Bronchial epithelial cell (primary cell): ENCODE results near the gene TTC31. TPM values are rescaled to one million over a fixed set of nuclear protein-coding genes. Genes with fewer than 3 reads are reported as not detected.

Experiments
- DNase-seq: peaks from one replicate; pipeline ENCODE4 v3.0.0-alpha.2; 2010; ENCODE audit warnings: low read depth
- FAIRE-seq: peaks from 2 replicates; lab custom pipeline; 2011; peaks lifted over from hg19 to GRCh38; lab: Jason Lieb, UNC
- H3K27me3 ChIP-seq: 2 replicates; pipeline ENCODE4 v1.5.1; 2011; ENCODE audit warnings: low read length; ENCODE audit not compliant: control insufficient read depth, insufficient read depth
- H3K36me3 ChIP-seq: 2 replicates; pipeline ENCODE4 v1.5.1; 2011; ENCODE audit warnings: low read length; ENCODE audit not compliant: control insufficient read depth, insufficient read depth
- H3K4me3 ChIP-seq: 2 replicates; pipeline ENCODE4 v1.5.1; 2011; ENCODE audit warnings: mild to moderate bottlenecking, low read depth, low read length, control low read depth
- CTCF ChIP-seq: IDR thresholded peaks from 2 replicates; pipeline ENCODE4 v1.5.1; 2011; ENCODE audit warnings: mild to moderate bottlenecking, moderate library complexity, low read length, control low read depth, inconsistent platforms; ENCODE audit not compliant: insufficient read depth, severe bottlenecking
- total RNA-seq: library from RNA; depleted of rRNA; stranded (reverse); fragments of >200 nt; gene quantifications from 2 replicates; pipeline ENCODE4 v1.2.1, GENCODE V29; 2014

Gene TTC31
- total RNA-seq, 1 donor from 2014 or later: 5.8 TPM

DNA sequence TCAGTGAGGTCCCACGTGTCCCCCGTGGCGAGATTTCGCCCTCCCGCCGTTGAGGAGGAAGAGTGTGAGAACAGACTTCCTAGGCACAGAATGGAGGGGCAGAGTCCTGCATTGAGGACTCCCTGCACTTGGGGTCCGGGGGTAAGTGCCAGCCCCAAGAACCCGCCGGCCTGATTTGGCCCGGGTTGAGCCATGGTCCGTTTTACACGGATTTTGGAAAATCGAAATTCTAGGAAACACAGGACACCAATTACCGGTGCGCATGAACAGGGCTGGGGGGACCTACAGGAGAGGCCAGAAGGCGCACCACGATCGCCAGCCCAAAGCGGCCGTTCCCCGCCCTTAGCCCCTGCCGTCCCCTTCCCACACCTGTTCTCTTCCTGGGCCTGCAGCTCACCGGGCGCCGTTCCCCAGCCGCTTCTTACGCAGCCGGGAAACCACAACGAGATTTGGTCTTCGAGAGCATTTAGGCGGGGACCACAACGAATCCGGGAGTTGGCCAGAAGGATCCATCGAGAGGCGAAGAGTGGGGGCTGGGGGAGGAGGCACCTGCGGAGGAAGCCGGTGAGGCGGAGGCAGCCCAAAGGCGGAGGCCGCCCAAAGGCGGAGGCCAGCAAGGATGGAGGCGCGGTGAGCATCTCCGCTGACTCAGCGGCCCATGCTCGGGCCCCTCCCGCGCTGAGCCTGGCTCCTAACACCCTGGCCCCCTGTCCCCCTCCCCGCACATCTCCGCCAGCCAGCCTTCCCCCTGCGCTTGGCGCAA lies 30.9 kb downstream of the TTC31 start:
- no peak overlapping the region for H3K4me3 ChIP-seq
- no peaks in the 10 kb centered on the region for H3K36me3 ChIP-seq
- no peak for TF ChIP-seq CTCF
- FAIRE-seq: no peak
- no peak for DNase-seq
- H3K27me3 ChIP-seq: peaks cover 44% of the 10 kb centered on the region

DNA sequence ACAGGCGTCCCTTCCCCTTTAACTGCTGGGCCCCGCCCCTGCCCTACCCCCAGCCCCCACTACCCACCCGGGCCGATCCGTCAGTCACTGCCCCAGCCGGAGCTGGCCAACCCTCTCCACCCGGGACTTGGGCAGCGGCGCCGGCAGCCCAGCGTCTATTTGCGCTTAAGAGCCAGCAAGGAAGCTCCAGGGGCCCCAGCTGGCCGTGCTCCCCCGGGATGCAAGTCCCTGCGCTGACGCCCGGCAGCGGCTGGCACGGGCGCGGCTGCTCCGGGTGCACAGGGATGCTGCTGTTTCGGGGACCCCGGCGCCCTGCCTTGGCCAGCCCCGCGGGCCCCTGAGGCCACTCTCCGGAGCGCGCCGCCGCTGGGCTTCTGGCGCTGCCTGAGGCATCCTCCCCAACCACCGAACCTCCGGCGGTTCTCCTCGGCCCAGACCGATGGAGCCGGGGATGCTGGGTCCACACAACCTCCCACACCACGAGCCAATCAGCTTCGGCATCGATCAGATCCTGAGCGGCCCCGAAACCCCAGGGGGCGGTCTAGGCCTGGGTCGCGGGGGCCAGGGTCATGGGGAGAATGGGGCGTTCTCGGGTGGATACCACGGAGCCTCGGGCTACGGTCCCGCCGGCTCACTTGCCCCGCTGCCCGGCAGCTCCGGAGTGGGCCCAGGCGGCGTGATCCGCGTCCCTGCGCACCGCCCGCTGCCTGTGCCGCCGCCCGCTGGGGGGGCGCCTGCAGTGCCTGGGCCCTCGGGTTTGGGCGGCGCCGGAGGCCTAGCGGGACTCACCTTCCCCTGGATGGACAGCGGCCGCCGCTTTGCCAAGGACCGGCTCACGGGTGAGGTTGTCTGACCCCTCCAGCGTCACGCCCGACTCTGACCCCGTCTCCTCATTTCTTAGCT lies 31.7 kb downstream of the TTC31 start, which contains the start of gene TLX2:
Gene TLX2 (plus strand): TSS at position 83 of the 903 bp plus-strand sequence. CDS start 357 bp downstream, at position 440.
- H3K4me3 ChIP-seq: no peak within 1 kb of the TSS
- TF ChIP-seq CTCF: no peak
- no peaks in the 10 kb centered on the region for H3K36me3 ChIP-seq
- H3K27me3 ChIP-seq: peaks cover 44% of the 10 kb centered on the region
- DNase-seq (no peak), FAIRE-seq (no peak)

- H3K4me3 ChIP-seq: no peak overlapping the region
- no peaks in the 10 kb centered on the region for H3K36me3 ChIP-seq
- H3K27me3 ChIP-seq: peaks cover 44% of the 10 kb centered on the region
- DNase-seq (no peak), FAIRE-seq (no peak)
- TF ChIP-seq CTCF: no peak
Observed at GRCh38 chr2:74515271-74515980, 32.5 kb downstream of the TTC31 start.

DNA sequence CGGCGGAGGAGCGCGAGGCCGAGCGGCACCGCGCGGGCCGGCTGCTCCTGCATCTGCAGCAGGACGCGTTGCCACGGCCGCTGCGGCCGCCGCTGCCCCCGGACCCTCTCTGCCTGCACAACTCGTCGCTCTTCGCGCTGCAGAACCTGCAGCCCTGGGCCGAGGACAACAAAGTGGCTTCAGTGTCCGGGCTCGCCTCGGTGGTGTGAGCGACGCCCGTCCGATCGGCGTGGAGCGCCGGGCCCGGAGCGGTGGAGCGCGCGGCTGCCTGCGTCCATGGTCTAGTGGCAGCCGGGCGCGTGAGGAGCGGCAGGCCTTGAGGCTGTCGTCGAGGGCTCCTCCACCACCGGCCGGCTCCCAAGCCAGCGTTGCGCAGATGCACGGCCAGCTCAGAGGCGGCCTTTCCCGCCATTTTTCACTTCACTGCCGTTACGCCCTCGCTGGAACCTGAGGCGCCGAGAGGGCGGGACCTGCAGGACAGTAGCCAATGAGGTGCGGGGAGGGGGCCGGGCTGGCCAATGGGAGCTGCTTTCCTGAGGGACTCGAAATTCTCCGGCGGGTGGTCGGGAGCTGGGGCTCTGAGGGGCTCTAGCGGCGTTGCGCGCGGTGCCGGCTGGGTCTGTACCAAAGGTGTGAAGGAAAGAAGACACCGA lies 33.2 kb downstream of the TTC31 start:
- no peak for FAIRE-seq
- TF ChIP-seq CTCF: no peak
- Histone ChIP-seq H3K27me3 (peaks cover 42% of the 10 kb centered on the region), H3K36me3 (no peaks in the 10 kb centered on the region), H3K4me3 (no peak overlapping the region)
- DNase-seq: peak; percentile 8

DNA sequence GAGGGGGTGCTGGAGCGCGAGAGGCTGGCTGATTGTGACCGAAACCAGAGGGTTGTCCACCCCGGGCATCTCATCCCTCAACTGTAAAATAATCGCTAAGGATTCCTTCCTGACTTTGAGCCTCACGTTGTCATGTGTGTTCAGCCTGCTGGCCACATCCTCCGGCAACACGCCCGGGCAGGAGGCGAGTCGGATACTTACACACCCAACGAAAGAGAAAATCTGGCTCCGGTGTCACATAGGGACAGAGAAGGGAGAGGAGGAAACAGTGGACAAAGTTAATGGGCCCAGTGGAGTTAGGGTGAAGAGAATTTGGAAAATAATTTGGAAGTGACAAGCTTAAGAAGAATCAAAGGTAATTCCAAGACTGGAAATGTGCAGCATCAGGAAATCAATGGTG lies 33.8 kb downstream of the TTC31 start:
- Histone ChIP-seq H3K36me3 (no peaks in the 10 kb centered on the region), H3K4me3 (no peak overlapping the region), H3K27me3 (peaks cover 36% of the 10 kb centered on the region)
- no peak for TF ChIP-seq CTCF
- DNase-seq (no peak), FAIRE-seq (no peak)
